A549 treated with AZD2906 at 1 μM for 4 hours (cell line): ENCODE results near the gene GCN1. TPM values are rescaled to one million over a fixed set of nuclear protein-coding genes. Genes with fewer than 3 reads are reported as not detected.

ENCODE experiments used
- total RNA-seq: library from RNA; stranded (reverse); fragments of 200-300 nt; extraction: Qiagen RNA extraction; gene quantifications from 5 replicates; pipeline ENCODE4 v1.2.3, GENCODE V29; 2022

Gene GCN1, protein sequence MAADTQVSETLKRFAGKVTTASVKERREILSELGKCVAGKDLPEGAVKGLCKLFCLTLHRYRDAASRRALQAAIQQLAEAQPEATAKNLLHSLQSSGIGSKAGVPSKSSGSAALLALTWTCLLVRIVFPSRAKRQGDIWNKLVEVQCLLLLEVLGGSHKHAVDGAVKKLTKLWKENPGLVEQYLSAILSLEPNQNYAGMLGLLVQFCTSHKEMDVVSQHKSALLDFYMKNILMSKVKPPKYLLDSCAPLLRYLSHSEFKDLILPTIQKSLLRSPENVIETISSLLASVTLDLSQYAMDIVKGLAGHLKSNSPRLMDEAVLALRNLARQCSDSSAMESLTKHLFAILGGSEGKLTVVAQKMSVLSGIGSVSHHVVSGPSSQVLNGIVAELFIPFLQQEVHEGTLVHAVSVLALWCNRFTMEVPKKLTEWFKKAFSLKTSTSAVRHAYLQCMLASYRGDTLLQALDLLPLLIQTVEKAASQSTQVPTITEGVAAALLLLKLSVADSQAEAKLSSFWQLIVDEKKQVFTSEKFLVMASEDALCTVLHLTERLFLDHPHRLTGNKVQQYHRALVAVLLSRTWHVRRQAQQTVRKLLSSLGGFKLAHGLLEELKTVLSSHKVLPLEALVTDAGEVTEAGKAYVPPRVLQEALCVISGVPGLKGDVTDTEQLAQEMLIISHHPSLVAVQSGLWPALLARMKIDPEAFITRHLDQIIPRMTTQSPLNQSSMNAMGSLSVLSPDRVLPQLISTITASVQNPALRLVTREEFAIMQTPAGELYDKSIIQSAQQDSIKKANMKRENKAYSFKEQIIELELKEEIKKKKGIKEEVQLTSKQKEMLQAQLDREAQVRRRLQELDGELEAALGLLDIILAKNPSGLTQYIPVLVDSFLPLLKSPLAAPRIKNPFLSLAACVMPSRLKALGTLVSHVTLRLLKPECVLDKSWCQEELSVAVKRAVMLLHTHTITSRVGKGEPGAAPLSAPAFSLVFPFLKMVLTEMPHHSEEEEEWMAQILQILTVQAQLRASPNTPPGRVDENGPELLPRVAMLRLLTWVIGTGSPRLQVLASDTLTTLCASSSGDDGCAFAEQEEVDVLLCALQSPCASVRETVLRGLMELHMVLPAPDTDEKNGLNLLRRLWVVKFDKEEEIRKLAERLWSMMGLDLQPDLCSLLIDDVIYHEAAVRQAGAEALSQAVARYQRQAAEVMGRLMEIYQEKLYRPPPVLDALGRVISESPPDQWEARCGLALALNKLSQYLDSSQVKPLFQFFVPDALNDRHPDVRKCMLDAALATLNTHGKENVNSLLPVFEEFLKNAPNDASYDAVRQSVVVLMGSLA (N-terminal part only)
- total RNA-seq, result 50.8 to 56.5 TPM (median 51.9 TPM) in 5 replicates

DNA sequence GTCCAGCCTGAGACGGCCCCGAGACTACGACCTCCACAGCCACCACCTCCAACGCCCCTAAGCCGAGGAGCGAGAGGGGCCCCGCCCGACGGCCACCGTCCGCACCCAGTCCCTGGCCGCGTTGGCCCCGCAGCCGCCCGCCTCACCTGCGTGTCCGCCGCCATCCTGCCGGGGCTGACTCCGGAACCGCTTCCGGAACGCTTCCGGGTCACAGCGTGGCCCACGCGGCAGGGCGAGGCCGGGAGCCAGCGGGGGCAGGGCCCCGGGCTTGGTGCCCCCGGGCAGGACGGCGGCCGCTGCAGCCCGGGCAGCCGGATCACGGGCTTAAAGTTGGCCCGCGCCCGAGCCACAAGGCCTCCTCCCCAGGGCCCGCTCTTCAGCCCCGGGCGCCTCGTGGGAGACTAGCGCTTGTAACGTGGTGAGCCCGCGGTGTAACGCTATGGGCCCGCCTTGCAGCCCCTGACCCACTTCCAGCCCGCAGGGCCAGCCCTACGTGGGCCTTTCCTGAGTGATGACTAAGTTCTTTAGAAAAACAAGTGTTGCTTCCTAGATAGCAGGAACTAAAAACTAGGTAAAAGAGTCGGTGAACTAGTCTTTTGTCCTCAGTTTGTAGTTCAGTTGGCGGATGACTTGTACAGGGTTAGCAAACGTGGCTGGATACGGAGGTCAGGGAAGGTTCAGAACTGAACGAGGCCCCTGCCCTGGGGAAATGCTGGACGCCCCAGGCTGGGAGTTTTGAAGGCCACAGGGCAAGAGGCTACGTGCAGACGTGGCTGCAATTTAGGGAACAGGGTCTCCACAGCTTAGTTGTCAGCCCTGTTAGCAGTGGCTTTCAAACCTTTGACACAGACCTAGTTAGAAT lies at the start of gene GCN1:
Gene GCN1, minus strand, starts transcription at position 182 of the 862 bp plus-strand sequence. Its CDS starts 18 bp downstream, at position 164.

DNA sequence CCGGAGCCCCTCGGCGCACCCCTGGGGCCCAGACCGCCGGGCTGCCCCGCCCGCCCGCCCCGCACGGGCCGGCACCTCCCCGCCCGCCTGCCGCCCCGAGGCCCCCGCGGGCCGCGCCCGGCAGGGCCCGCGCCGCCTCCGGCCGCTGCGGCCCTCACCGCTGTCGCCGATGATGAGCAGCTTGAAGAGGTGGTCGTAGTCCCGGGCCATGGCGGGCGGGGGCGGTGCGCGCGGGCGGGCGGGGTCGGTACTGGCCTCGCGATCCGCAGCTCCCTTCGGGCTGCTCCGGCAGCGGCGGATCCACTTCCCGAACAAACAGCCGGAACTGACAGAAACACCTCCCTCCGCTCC lies 78.1 kb downstream of the GCN1 start, which contains the start of gene RAB35:
Gene RAB35, minus strand, starts transcription at position 313 of the 351 bp plus-strand sequence. Its CDS starts 103 bp downstream, at position 210.

Other genes starting within 250 kb of the GCN1 start
- gene BICDL1, start 205.5 kb downstream of the GCN1 start, total RNA-seq, result 2.9 to 4.6 TPM (median 4.0 TPM) in 5 replicates
- gene RAB35, start 78.0 kb downstream of the GCN1 start, total RNA-seq, result 76.5 to 86.6 TPM (median 83.3 TPM) in 5 replicates
- 3,507 to 3,667 TPM (median 3,535 TPM) in 5 replicates for gene RPLP0, start 6.4 kb upstream of the GCN1 start, total RNA-seq
- 207 to 234 TPM (median 224 TPM) in 5 replicates for gene PXN, start 71.0 kb upstream of the GCN1 start, total RNA-seq
- gene RNU4-2, start 97.2 kb upstream of the GCN1 start, total RNA-seq, result 10.8 to 65.1 TPM in 2 of 5 replicates, not detected in the others
- 97.7 TPM in 1 of 5 replicates, not detected in the others for gene RNU4-1, start 98.5 kb upstream of the GCN1 start, total RNA-seq
- gene SIRT4, start 107.6 kb upstream of the GCN1 start, total RNA-seq, result 0.41 to 0.98 TPM (median 0.71 TPM) in 5 replicates
- 0.20 TPM in 1 of 5 replicates, not detected in the others for gene PLA2G1B, start 133.1 kb upstream of the GCN1 start, total RNA-seq
- 1.0 to 1.5 TPM (median 1.3 TPM) in 5 replicates for gene MSI1, start 174.4 kb upstream of the GCN1 start, total RNA-seq
- 674 to 853 TPM (median 841 TPM) in 5 replicates for gene COX6A1, start 243.4 kb upstream of the GCN1 start, total RNA-seq